AG04450 (cell line): ENCODE data around the gene JSRP1. TPM values are rescaled to one million over a fixed set of nuclear protein-coding genes. Genes with fewer than 3 reads are reported as not detected.

Source experiments
- CTCF ChIA-PET: fragments of 300-600, 350-600 bp; formaldehyde crosslinking; extraction: SDS; loops from one replicate; lab custom pipeline; 2022; ENCODE audit warnings: antibody characterized with exemption, inconsistent platforms; lab: Charles Lee
- POLR2A ChIA-PET: fragments of 350-600 bp; formaldehyde crosslinking; extraction: SDS; loops from one replicate; lab custom pipeline; 2021; ENCODE audit warnings: antibody characterized with exemption, inconsistent platforms; lab: Yijun Ruan, JAX
- DNase-seq: peaks from one replicate; pipeline ENCODE4 v3.0.0-alpha.2; 2011; ENCODE audit warnings: low read depth, low spot score
- H3K27ac ChIP-seq: one replicate; pipeline ENCODE4 v1.5.1; 2012; ENCODE audit warnings: low read depth, low read length, control low read depth
- H3K27me3 ChIP-seq: one replicate; pipeline ENCODE4 v1.6.0; 2012; ENCODE audit warnings: low read length; ENCODE audit not compliant: control insufficient read depth, insufficient read depth
- H3K4me3 ChIP-seq: 2 replicates; pipeline ENCODE4 v1.5.1; 2011; ENCODE audit warnings: mild to moderate bottlenecking, low read depth, low read length, control low read depth
- H3K9me3 ChIP-seq: 2 replicates; pipeline ENCODE4 v1.5.1; 2012; ENCODE audit warnings: low read length; ENCODE audit not compliant: control insufficient read depth, insufficient read depth
- CTCF ChIP-seq: IDR thresholded peaks from 2 replicates; pipeline ENCODE4 v1.5.1; 2011; ENCODE audit warnings: low read depth, low read length, control low read depth, inconsistent platforms
- polyA plus RNA-seq: library from polyadenylated mRNA; depleted of rRNA; stranded (reverse); fragments of >200 nt; gene quantifications from 2 replicates; pipeline ENCODE4 v1.2.3, GENCODE V29; 2011

Gene JSRP1
- polyA plus RNA-seq, 1 experiment: not detected

GRCh38 chr19:2261438-2262172 is 5.4 kb upstream of the JSRP1 start:
- DNase-seq: no peak
- ChIA-PET POLR2A (interaction anchor here (0.6 kb wide), 1 partner anchor 405 kb away, joined by 3 read pairs; no protein-coding TSS in a partner anchor), CTCF (interaction anchor here (0.5 kb wide), 1 partner anchor 206 kb away, joined by 5 read pairs; no protein-coding TSS in a partner anchor)
- H3K27me3 ChIP-seq: no peaks in the 10 kb centered on the region
- H3K9me3 ChIP-seq: no peaks in the 10 kb centered on the region
- H3K27ac ChIP-seq: no peak overlapping the region
- peak; percentile 53 for TF ChIP-seq CTCF
- no peak overlapping the region for H3K4me3 ChIP-seq

DNA sequence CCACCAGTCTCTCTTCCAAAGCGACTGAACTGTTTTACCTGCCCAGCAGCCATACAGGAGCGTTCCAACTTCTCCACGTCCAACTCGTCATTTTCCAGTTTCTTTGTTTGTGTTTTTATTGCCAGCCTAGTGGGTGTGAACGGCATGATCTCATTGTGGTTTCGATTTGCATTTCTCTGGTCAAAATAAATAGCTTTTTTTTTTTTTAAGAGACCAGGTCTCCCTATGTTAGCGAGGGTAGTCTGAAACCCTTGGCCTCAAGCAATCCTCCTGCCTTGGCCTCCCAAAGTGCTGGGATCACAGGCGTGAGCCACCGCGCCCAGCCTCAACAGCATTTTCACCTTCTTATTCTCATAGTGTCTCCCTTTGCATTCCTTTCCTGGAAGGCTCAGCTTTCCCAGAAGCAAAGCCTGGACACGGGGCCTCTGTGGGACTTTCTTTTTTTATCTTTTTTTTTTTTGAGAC is 4.2 kb upstream of the JSRP1 start:
- H3K9me3 ChIP-seq: no peaks in the 10 kb centered on the region; the same call in 1 of the 2 replicates
- CTCF ChIA-PET: interaction anchor here (0.7 to 1.7 kb wide), 4 partner anchors 11 to 104 kb away, joined by 3 to 7 read pairs (median 4); partner anchors contain the start of gene AMH
- no peak for DNase-seq
- no peak overlapping the region for H3K27ac ChIP-seq
- POLR2A ChIA-PET: interaction anchor here (0.7 to 2.0 kb wide), 3 partner anchors 11 to 70 kb away, joined by 4 to 5 read pairs (median 5); no protein-coding TSS in a partner anchor
- H3K4me3 ChIP-seq: no peak overlapping the region
- no peak for TF ChIP-seq CTCF
- H3K27me3 ChIP-seq: no peaks in the 10 kb centered on the region

DNA sequence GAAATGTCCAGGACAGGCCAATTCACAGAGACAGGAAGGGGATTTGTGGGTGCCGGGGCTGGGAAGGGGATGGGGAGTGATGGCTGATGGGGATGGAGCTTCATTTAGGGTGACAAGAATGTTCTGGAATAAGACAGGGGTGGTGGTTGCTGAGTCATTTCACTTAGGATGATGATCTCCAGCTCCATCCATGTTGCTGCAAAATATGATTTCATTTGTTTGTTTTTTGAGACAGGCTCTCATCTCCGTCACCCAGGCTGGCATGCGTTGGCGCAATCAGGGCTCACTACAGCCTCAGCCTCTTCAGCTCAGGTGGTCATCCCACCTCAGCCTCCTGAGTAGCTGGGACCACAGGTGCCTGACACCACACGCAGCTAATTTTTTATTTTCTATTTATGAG is 3.1 kb upstream of the JSRP1 start:
- TF ChIP-seq CTCF: no peak
- ChIA-PET CTCF (interaction anchor here (0.6 to 2.1 kb wide), 9 partner anchors 10 to 104 kb away, joined by 3 to 11 read pairs (median 4); partner anchors contain the start of genes AMH and PLEKHJ1), POLR2A (interaction anchor here (0.5 to 2.0 kb wide), 4 partner anchors 12 to 217 kb away, joined by 3 to 5 read pairs (median 4); partner anchors contain the start of gene GADD45B)
- Histone ChIP-seq H3K9me3 (no peaks in the 10 kb centered on the region; the same call in 1 of the 2 replicates), H3K27ac (no peak overlapping the region), H3K4me3 (no peak overlapping the region), H3K27me3 (peaks cover under 1% of the 10 kb centered on the region)
- no peak for DNase-seq

DNA sequence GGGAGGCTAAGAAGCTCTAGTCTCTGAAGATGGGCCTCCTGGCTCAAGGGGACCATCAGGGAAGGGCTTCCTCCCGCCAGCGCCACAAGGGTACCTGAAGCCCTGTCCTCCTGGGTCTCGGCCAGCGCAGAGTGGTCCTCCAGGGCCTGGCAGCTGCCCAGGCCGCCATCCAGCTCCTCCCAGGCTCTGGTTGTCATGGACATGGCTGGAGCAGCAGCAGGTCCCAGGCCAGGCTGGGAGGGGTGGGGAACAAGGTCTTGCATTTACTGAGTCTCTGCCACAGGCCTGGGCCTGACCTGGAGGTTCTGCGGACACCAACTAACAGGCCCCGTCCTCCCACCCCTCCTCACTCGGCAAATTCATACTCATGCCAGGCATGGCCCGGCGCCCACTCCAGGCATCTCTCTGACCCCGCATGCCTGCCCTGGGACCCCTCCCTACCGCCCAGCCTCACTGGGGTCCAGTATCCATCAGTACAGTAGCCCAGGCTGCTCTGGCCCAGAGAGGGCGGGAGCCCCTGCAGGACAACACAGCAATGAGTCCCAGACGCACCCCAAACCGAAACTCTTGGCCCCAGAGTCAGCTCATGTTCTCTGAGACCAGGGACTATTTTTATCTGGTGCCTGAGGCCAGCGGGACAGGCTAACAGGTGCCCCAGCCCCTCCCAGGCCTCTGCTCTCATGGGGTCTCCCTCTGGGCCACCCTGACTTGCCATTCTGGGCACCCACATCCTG is 938 bp downstream of the JSRP1 start:
- Histone ChIP-seq H3K27me3 (peaks cover 29% of the 10 kb centered on the region), H3K4me3 (no peak overlapping the region), H3K27ac (no peak overlapping the region), H3K9me3 (no peaks in the 10 kb centered on the region; the same call in 1 of the 2 replicates)
- no peak for DNase-seq
- no peak for TF ChIP-seq CTCF
- POLR2A ChIA-PET: interaction anchor here (1.0 kb wide), 1 partner anchor 14 kb away, joined by 3 read pairs; no protein-coding TSS in a partner anchor
- CTCF ChIA-PET: interaction anchor here (2.1 kb wide), 1 partner anchor 99 kb away, joined by 8 read pairs; no protein-coding TSS in a partner anchor
